Activated CD8-positive, alpha-beta T cell treated with anti-CD3 and anti-CD28 coated beads for 36 hours (primary cell): Measurements from ENCODE around the gene TIMM21. TPM values are rescaled to one million over a fixed set of nuclear protein-coding genes. Genes with fewer than 3 reads are reported as not detected.

Experiments
- ATAC-seq: fragments of 200-7000 bp; cut with Tn5 transposase; one replicate; pipeline ENCODE4 v1.10.0; 2021; ENCODE audit warnings: mild to moderate bottlenecking, moderate library complexity
- CTCF ChIA-PET: fragments of 350-600 bp; sonication (Branson Sonifier 250); formaldehyde crosslinking; loops from one replicate; lab custom pipeline; 2021; ENCODE audit warnings: antibody characterized with exemption; lab: Charles Lee
- POLR2A ChIA-PET: fragments of 350-600 bp; sonication (Branson Sonifier 250); formaldehyde crosslinking; loops from one replicate; lab custom pipeline; 2021; ENCODE audit warnings: antibody characterized with exemption; lab: Charles Lee
- DNase-seq: peaks from one replicate; pipeline ENCODE4 v3.0.0-alpha.2; 2020
- H3K27ac Mint-ChIP-seq: one replicate; pipeline ENCODE4 v1.8.0; 2021; ENCODE audit warnings: mild to moderate bottlenecking, mixed read lengths
- H3K27me3 Mint-ChIP-seq: one replicate; pipeline ENCODE4 v1.8.0; 2021; ENCODE audit warnings: mixed read lengths
- H3K36me3 Mint-ChIP-seq: one replicate; pipeline ENCODE4 v1.8.0; 2021; ENCODE audit warnings: low read depth, mixed read lengths
- H3K4me1 Mint-ChIP-seq: one replicate; pipeline ENCODE4 v1.8.0; 2021; ENCODE audit warnings: low read depth, mixed read lengths
- H3K4me3 Mint-ChIP-seq: one replicate; pipeline ENCODE4 v1.8.0; 2021; ENCODE audit warnings: mild to moderate bottlenecking, moderate library complexity, mixed read lengths
- H3K9me3 Mint-ChIP-seq: one replicate; pipeline ENCODE4 v1.8.0; 2021; ENCODE audit warnings: mixed read lengths
- CTCF ChIP-seq: fragments of 200-600 bp; IDR thresholded peaks from one replicate; pipeline ENCODE4 v1.8.0; 2022; ENCODE audit warnings: antibody characterized with exemption, mild to moderate bottlenecking
- intact Hi-C: fragments of 100-400 bp; cut with micrococcal nuclease; formaldehyde crosslinking; loops from one replicate; pipeline ENCODE4 v1.10.0; 2022
- total RNA-seq, 2 experiments: library from RNA; stranded (reverse); gene quantifications; one replicate each; pipeline ENCODE4 v1.2.3, GENCODE V29; 2021

Gene TIMM21
- total RNA-seq, 2 experiments from 2014 or later: 70.2 to 71.2 TPM

- peaks cover 8% of the 10 kb centered on the region for H3K27me3 Mint-ChIP-seq
- no peaks in the 10 kb centered on the region for H3K36me3 Mint-ChIP-seq
- ATAC-seq (no peak), DNase-seq (no peak)
- TF ChIP-seq CTCF: no peak
- intact Hi-C loops: no loop called here
- no peak overlapping the region for H3K27ac Mint-ChIP-seq
- ChIA-PET POLR2A (no interaction called here), CTCF (interaction anchor here (2.2 kb wide), 1 partner anchor 160 kb away, joined by 6 read pairs; no protein-coding TSS in a partner anchor)
- H3K4me1 Mint-ChIP-seq: no peaks in the 10 kb centered on the region
- no peaks in the 10 kb centered on the region for H3K9me3 Mint-ChIP-seq
- H3K4me3 Mint-ChIP-seq: no peak overlapping the region
Observed at GRCh38 chr18:74182335-74182734, 34.0 kb downstream of the TIMM21 start.

GRCh38 chr18:74183130-74183529 is 34.8 kb downstream of the TIMM21 start:
- peaks cover 8% of the 10 kb centered on the region for H3K27me3 Mint-ChIP-seq
- CTCF ChIA-PET: interaction anchor here (1.0 to 2.2 kb wide), 2 partner anchors 159 to 369 kb away, joined by 3 to 6 read pairs; no protein-coding TSS in a partner anchor

GRCh38 chr18:74184875-74185274 is 36.6 kb downstream of the TIMM21 start:
- Mint-ChIP-seq H3K36me3 (no peaks in the 10 kb centered on the region), H3K27me3 (peaks cover 8% of the 10 kb centered on the region), H3K9me3 (no peaks in the 10 kb centered on the region), H3K4me3 (no peak overlapping the region), H3K4me1 (no peaks in the 10 kb centered on the region), H3K27ac (no peak overlapping the region)
- intact Hi-C loops: no loop called here
- ATAC-seq: no peak
- ChIA-PET CTCF (interaction anchor here (1.4 kb wide), 1 partner anchor 10 kb away, joined by 3 read pairs; no protein-coding TSS in a partner anchor), POLR2A (no interaction called here)
- no peak for TF ChIP-seq CTCF
- no peak for DNase-seq

More at GRCh38 chr18:74183130-74183529, 34.8 kb downstream of the TIMM21 start:
- no peak overlapping the region for H3K27ac Mint-ChIP-seq
- POLR2A ChIA-PET: no interaction called here
- no peak for TF ChIP-seq CTCF
- no peak overlapping the region for H3K4me3 Mint-ChIP-seq
- H3K36me3 Mint-ChIP-seq: no peaks in the 10 kb centered on the region
- no peak for DNase-seq
- intact Hi-C loops: no loop called here
- no peak for ATAC-seq
- H3K4me1 Mint-ChIP-seq: no peaks in the 10 kb centered on the region
- H3K9me3 Mint-ChIP-seq: no peaks in the 10 kb centered on the region

- TF ChIP-seq CTCF: no peak
Observed at GRCh38 chr18:74185860-74186259, 37.5 kb downstream of the TIMM21 start.

GRCh38 chr18:74186661-74187060 is 38.3 kb downstream of the TIMM21 start:
- Mint-ChIP-seq H3K36me3 (no peaks in the 10 kb centered on the region), H3K4me1 (no peaks in the 10 kb centered on the region), H3K4me3 (no peak overlapping the region), H3K9me3 (no peaks in the 10 kb centered on the region), H3K27ac (no peak overlapping the region), H3K27me3 (peaks cover 13% of the 10 kb centered on the region)
- ChIA-PET POLR2A (no interaction called here), CTCF (no interaction called here)
- intact Hi-C loops: no loop called here
- DNase-seq (no peak), ATAC-seq (no peak)
- TF ChIP-seq CTCF: no peak

More at GRCh38 chr18:74185860-74186259, 37.5 kb downstream of the TIMM21 start:
- H3K36me3 Mint-ChIP-seq: no peaks in the 10 kb centered on the region
- ChIA-PET CTCF (interaction anchor here (1.4 kb wide), 1 partner anchor 9 kb away, joined by 3 read pairs; no protein-coding TSS in a partner anchor), POLR2A (no interaction called here)
- no peaks in the 10 kb centered on the region for H3K4me1 Mint-ChIP-seq
- H3K27ac Mint-ChIP-seq: no peak overlapping the region
- H3K27me3 Mint-ChIP-seq: peaks cover 9% of the 10 kb centered on the region
- ATAC-seq: no peak
- no peak overlapping the region for H3K4me3 Mint-ChIP-seq
- no peak for DNase-seq
- intact Hi-C loops: no loop called here
- no peaks in the 10 kb centered on the region for H3K9me3 Mint-ChIP-seq
